GM12865 (cell line): ENCODE measurements around the gene BMP6.

Source experiments
- DNase-seq: peaks from one replicate; pipeline ENCODE4 v3.0.0; 2010; ENCODE audit warnings: low read depth
- H3K4me3 ChIP-seq: 2 replicates; pipeline ENCODE4 v1.5.1; 2011; ENCODE audit warnings: mild to moderate bottlenecking, low read depth, low read length, control low read depth
- CTCF ChIP-seq: IDR thresholded peaks from 2 replicates; pipeline ENCODE4 v1.5.1; 2011; ENCODE audit warnings: low read length, control low read depth, low read depth, inconsistent platforms; ENCODE audit not compliant: insufficient read depth; ENCODE audit errors: missing control alignments

Gene BMP6

GRCh38 chr6:7784248-7784647 is 58.3 kb downstream of the BMP6 start:
- H3K4me3 ChIP-seq, result no peak overlapping the region
- no peak for TF ChIP-seq CTCF
- no peak for DNase-seq

GRCh38 chr6:7784706-7785105 is 58.8 kb downstream of the BMP6 start:
- DNase-seq, result peak; percentile 29
- no peak overlapping the region for H3K4me3 ChIP-seq
- TF ChIP-seq CTCF, result no peak

GRCh38 chr6:7785243-7786035 is 59.5 kb downstream of the BMP6 start:
- DNase-seq, result no peak
- TF ChIP-seq CTCF, result no peak
- no peak overlapping the region for H3K4me3 ChIP-seq

- no peak for DNase-seq
- H3K4me3 ChIP-seq, result no peak overlapping the region
- no peak for TF ChIP-seq CTCF
Observed at GRCh38 chr6:7786214-7786661, 60.3 kb downstream of the BMP6 start.

GRCh38 chr6:7787137-7787608 is 61.3 kb downstream of the BMP6 start:
- no peak for DNase-seq
- H3K4me3 ChIP-seq, result no peak overlapping the region

GRCh38 chr6:7787731-7788130 is 61.8 kb downstream of the BMP6 start:
- H3K4me3 ChIP-seq, result no peak overlapping the region
- no peak for DNase-seq

More at GRCh38 chr6:7787137-7787608, 61.3 kb downstream of the BMP6 start:
- no peak for TF ChIP-seq CTCF

More at GRCh38 chr6:7787731-7788130, 61.8 kb downstream of the BMP6 start:
- no peak for TF ChIP-seq CTCF
